Measurements from ENCODE around the gene SLC44A1. TPM values are rescaled to one million over a fixed set of nuclear protein-coding genes. Genes with fewer than 3 reads are reported as not detected.
"Not testable (repeated sequence)": the region's sequence is repeated elsewhere in the genome, so short reads cannot be mapped to it uniquely, and the experiment has no call there.

The SLC44A1 gene
- total and polyA plus RNA-seq, 2 donors = 11.6 to 13.8 TPM

- Histone ChIP-seq H3K4me1 (ENCODE audit: control insufficient read depth in 2 of 2, insufficient read depth in 2 of 2, low read length in 2 of 2) (peaks cover 0 to 18% of the 10 kb centered on the region in 2 donors), H3K27ac (ENCODE audit: low read depth in 1 of 2, low read length in 1 of 2) (peak overlapping the region in 1 of 2 donors; percentile 2), H3K4me3 (ENCODE audit: low read length in 2 of 2) (no peak overlapping the region), H3K27me3 (ENCODE audit: control insufficient read depth in 2 of 2, insufficient read depth in 1 of 2, low read length in 1 of 2) (no peaks in the 10 kb centered on the region), H3K9me3 (ENCODE audit: control insufficient read depth in 2 of 2, insufficient read depth in 1 of 2, low read length in 1 of 2) (no peaks in the 10 kb centered on the region), H3K36me3 (ENCODE audit: control insufficient read depth in 2 of 2, insufficient read depth in 2 of 2, low read length in 1 of 2) (no peaks in the 10 kb centered on the region)
- DNase-seq (ENCODE audit: low read depth in 6 of 9, low spot score in 9 of 9) = no peak
- WGBS = 96% methylated on average over 2 of the region's 2 CpGs
Measured at GRCh38 chr9:105257809-105258208, 13.4 kb downstream of the SLC44A1 start.

- DNase-seq (ENCODE audit: low read depth in 6 of 9, low spot score in 9 of 9) = no peak
- no peak overlapping the region for H3K27ac ChIP-seq (ENCODE audit: low read depth in 1 of 2, low read length in 1 of 2)
Measured at GRCh38 chr9:105258225-105258737, 13.8 kb downstream of the SLC44A1 start.

DNA sequence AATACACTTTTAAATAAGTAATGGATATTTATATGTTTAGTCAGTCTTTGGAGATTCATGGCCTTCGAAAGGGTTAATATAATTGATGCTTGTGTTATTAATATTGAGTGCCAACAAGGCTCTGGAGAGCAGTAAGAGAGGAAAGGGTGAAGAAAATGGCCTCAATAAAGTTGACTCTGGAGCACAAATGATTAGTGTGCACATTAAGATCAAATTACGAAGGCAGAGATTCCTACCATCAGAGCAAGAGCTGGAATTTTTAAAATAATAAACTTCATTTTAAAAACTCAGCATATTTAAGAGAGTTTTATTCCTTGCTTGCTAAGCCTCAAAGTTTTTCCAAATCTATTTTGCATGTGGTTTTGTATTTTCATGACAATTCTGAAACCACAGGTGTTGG, 14.8 kb downstream of the SLC44A1 start:
- peaks cover 0 to 18% of the 10 kb centered on the region in 2 donors for H3K4me1 ChIP-seq (ENCODE audit: control insufficient read depth in 2 of 2, insufficient read depth in 2 of 2, low read length in 2 of 2)
- no peaks in the 10 kb centered on the region for H3K27me3 ChIP-seq (ENCODE audit: control insufficient read depth in 2 of 2, insufficient read depth in 1 of 2, low read length in 1 of 2)
- no peak overlapping the region for H3K4me3 ChIP-seq (ENCODE audit: low read length in 2 of 2)
- no peaks in the 10 kb centered on the region for H3K9me3 ChIP-seq (ENCODE audit: control insufficient read depth in 2 of 2, insufficient read depth in 1 of 2, low read length in 1 of 2)
- 68% methylated on average over 2 of the region's 2 CpGs for WGBS
- no peak overlapping the region for H3K27ac ChIP-seq (ENCODE audit: low read depth in 1 of 2, low read length in 1 of 2)
- H3K36me3 ChIP-seq (ENCODE audit: control insufficient read depth in 2 of 2, insufficient read depth in 2 of 2, low read length in 1 of 2) = no peaks in the 10 kb centered on the region
- DNase-seq (ENCODE audit: low read depth in 6 of 9, low spot score in 9 of 9) = no peak

More at GRCh38 chr9:105258225-105258737, 13.8 kb downstream of the SLC44A1 start:
- Histone ChIP-seq H3K36me3 (ENCODE audit: control insufficient read depth in 2 of 2, insufficient read depth in 2 of 2, low read length in 1 of 2) (no peaks in the 10 kb centered on the region), H3K9me3 (ENCODE audit: control insufficient read depth in 2 of 2, insufficient read depth in 1 of 2, low read length in 1 of 2) (no peaks in the 10 kb centered on the region), H3K4me1 (ENCODE audit: control insufficient read depth in 2 of 2, insufficient read depth in 2 of 2, low read length in 2 of 2) (peaks cover 0 to 18% of the 10 kb centered on the region in 2 donors), H3K4me3 (ENCODE audit: low read length in 2 of 2) (no peak overlapping the region), H3K27me3 (ENCODE audit: control insufficient read depth in 2 of 2, insufficient read depth in 1 of 2, low read length in 1 of 2) (no peaks in the 10 kb centered on the region)
- WGBS = 93% methylated on average over 3 of the region's 3 CpGs

- H3K36me3 ChIP-seq (ENCODE audit: control insufficient read depth in 2 of 2, insufficient read depth in 2 of 2, low read length in 1 of 2) = no peaks in the 10 kb centered on the region
- H3K4me1 ChIP-seq (ENCODE audit: control insufficient read depth in 2 of 2, insufficient read depth in 2 of 2, low read length in 2 of 2) = peaks cover 0 to 18% of the 10 kb centered on the region in 2 donors
- no peak overlapping the region for H3K27ac ChIP-seq (ENCODE audit: low read depth in 1 of 2, low read length in 1 of 2)
- H3K4me3 ChIP-seq (ENCODE audit: low read length in 2 of 2) = no peak overlapping the region
- no peak for DNase-seq (ENCODE audit: low read depth in 6 of 9, low spot score in 9 of 9)
- H3K9me3 ChIP-seq (ENCODE audit: control insufficient read depth in 2 of 2, insufficient read depth in 1 of 2, low read length in 1 of 2) = no peaks in the 10 kb centered on the region
- H3K27me3 ChIP-seq (ENCODE audit: control insufficient read depth in 2 of 2, insufficient read depth in 1 of 2, low read length in 1 of 2) = no peaks in the 10 kb centered on the region
Measured at GRCh38 chr9:105259731-105260612, 15.5 kb downstream of the SLC44A1 start.

DNA sequence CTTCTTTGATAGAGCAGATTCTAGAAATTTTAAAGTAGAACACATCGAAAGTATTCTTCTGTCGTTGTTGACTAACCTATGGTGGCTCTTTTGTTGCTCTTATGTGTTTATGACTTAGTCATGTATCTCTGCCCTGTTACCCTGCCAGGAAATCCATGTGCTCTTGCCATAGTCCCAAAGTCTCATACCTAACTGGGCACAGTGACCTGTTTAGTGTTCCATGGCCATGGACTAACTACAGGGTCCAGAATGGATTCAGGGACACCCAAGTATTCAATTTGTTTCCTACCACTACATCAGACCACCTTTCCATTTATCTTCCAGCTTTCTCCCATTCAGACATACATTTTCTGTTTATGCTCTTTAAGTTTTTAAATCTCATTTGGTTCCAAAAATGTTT, 18.0 kb downstream of the SLC44A1 start:
- Histone ChIP-seq H3K9me3 (ENCODE audit: control insufficient read depth in 2 of 2, insufficient read depth in 1 of 2, low read length in 1 of 2) (no peaks in the 10 kb centered on the region), H3K27me3 (ENCODE audit: control insufficient read depth in 2 of 2, insufficient read depth in 1 of 2, low read length in 1 of 2) (no peaks in the 10 kb centered on the region), H3K4me3 (ENCODE audit: low read length in 2 of 2) (no peak overlapping the region), H3K4me1 (ENCODE audit: control insufficient read depth in 2 of 2, insufficient read depth in 2 of 2, low read length in 2 of 2) (peaks cover 0 to 16% of the 10 kb centered on the region in 2 donors), H3K36me3 (ENCODE audit: control insufficient read depth in 2 of 2, insufficient read depth in 2 of 2, low read length in 1 of 2) (no peaks in the 10 kb centered on the region), H3K27ac (ENCODE audit: low read depth in 1 of 2, low read length in 1 of 2) (no peak overlapping the region)
- no peak for DNase-seq (ENCODE audit: low read depth in 6 of 9, low spot score in 9 of 9)
- WGBS = 98% methylated on average over 2 of the region's 2 CpGs

DNA sequence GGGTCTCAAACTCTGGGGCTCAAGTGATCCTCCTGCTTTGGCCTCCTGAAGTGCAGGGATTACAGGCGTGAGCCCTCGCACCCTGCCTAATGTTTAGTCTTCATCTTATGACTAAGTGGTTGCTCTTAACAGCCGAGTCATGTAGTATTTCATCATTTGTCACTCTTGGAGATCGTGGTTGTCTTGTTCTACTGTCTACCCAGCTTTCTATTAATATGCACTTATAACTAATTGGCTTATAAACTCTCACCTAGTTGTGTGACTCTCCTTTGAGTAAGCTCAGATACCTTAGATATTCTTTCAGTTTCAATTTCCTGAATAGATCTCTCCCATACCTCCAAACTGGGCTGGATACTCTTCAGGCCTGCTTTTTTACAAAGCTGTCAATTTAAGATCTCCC, 19.9 kb downstream of the SLC44A1 start:
- H3K27ac ChIP-seq (ENCODE audit: low read depth in 1 of 2, low read length in 1 of 2) = no peak overlapping the region
- DNase-seq (ENCODE audit: low read depth in 6 of 9, low spot score in 9 of 9) = no peak
- no peak overlapping the region for H3K4me3 ChIP-seq (ENCODE audit: low read length in 2 of 2)
- no peaks in the 10 kb centered on the region for H3K27me3 ChIP-seq (ENCODE audit: control insufficient read depth in 2 of 2, insufficient read depth in 1 of 2, low read length in 1 of 2)
- WGBS = 82% methylated on average over 4 of the region's 4 CpGs
- H3K4me1 ChIP-seq (ENCODE audit: control insufficient read depth in 2 of 2, insufficient read depth in 2 of 2, low read length in 2 of 2) = peaks cover 0 to 5% of the 10 kb centered on the region in 2 donors
- no peaks in the 10 kb centered on the region for H3K9me3 ChIP-seq (ENCODE audit: control insufficient read depth in 2 of 2, insufficient read depth in 1 of 2, low read length in 1 of 2)
- no peaks in the 10 kb centered on the region for H3K36me3 ChIP-seq (ENCODE audit: control insufficient read depth in 2 of 2, insufficient read depth in 2 of 2, low read length in 1 of 2)

GRCh38 chr9:105268254-105268653, 23.8 kb downstream of the SLC44A1 start:
- H3K27ac ChIP-seq (ENCODE audit: low read depth in 1 of 2, low read length in 1 of 2); H3K9me3 ChIP-seq (ENCODE audit: control insufficient read depth in 2 of 2, insufficient read depth in 1 of 2, low read length in 1 of 2); H3K36me3 ChIP-seq (ENCODE audit: control insufficient read depth in 2 of 2, insufficient read depth in 2 of 2, low read length in 1 of 2); H3K4me3 ChIP-seq (ENCODE audit: low read length in 2 of 2); DNase-seq (ENCODE audit: low read depth in 6 of 9, low spot score in 9 of 9); H3K27me3 ChIP-seq (ENCODE audit: control insufficient read depth in 2 of 2, insufficient read depth in 1 of 2, low read length in 1 of 2): not testable (repeated sequence)
- peaks cover 11 to 18% of the 10 kb centered on the region in 2 donors for H3K4me1 ChIP-seq (ENCODE audit: control insufficient read depth in 2 of 2, insufficient read depth in 2 of 2, low read length in 2 of 2)
- WGBS = 98% methylated on average over 10 of the region's 10 CpGs

DNA sequence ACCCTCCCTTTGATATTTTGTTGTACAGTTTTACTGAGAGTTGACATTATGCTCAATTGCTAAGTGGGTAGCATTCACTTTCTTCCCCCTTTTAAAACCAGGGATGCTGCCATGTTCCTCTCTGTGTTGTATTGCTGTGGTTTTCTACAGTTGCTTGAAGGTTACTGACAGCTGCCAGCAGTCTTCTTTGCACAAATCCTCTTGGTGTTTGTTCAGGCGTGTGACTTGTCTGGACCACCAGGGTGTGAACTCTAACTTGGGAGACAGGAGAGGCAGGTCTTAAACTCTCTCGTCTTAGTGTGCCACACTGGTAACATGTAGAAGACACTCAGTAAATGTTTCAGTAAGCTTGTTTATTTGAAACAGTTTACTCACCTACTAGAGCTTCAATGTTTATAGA, 25.1 kb downstream of the SLC44A1 start:
- H3K36me3 ChIP-seq (ENCODE audit: control insufficient read depth in 2 of 2, insufficient read depth in 2 of 2, low read length in 1 of 2) = no peaks in the 10 kb centered on the region
- H3K4me3 ChIP-seq (ENCODE audit: low read length in 2 of 2) = no peak overlapping the region
- peak in 2 of 9 donors; percentile 13 to 37 for DNase-seq (ENCODE audit: low read depth in 6 of 9, low spot score in 9 of 9)
- WGBS = 54% methylated on average over 2 of the region's 2 CpGs
- H3K4me1 ChIP-seq (ENCODE audit: control insufficient read depth in 2 of 2, insufficient read depth in 2 of 2, low read length in 2 of 2) = peaks cover 11 to 18% of the 10 kb centered on the region in 2 donors
- H3K27me3 ChIP-seq (ENCODE audit: control insufficient read depth in 2 of 2, insufficient read depth in 1 of 2, low read length in 1 of 2) = no peaks in the 10 kb centered on the region
- no peaks in the 10 kb centered on the region for H3K9me3 ChIP-seq (ENCODE audit: control insufficient read depth in 2 of 2, insufficient read depth in 1 of 2, low read length in 1 of 2)
- peak overlapping the region in 1 of 2 donors; percentile 14 for H3K27ac ChIP-seq (ENCODE audit: low read depth in 1 of 2, low read length in 1 of 2)

DNA sequence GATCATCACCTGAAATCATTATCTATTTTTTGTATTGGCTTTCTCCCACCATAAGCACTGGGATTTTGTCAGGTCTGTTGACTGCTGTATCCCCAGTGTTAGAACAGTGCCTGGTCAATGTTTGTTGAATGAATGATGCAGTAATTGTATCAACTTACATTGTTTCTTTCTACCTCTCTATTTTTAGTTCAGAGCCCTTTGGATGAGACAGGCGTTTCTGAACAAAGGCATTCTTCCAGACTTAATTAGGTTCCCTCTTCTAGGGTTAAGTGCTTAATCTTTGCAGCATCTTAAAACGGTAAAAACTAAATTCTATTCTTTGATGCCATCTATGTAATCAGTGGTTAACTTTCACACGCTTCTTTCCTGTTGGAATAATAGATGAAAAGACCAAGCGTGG, 26.3 kb downstream of the SLC44A1 start:
- Histone ChIP-seq H3K9me3 (ENCODE audit: control insufficient read depth in 2 of 2, insufficient read depth in 1 of 2, low read length in 1 of 2) (no peaks in the 10 kb centered on the region), H3K36me3 (ENCODE audit: control insufficient read depth in 2 of 2, insufficient read depth in 2 of 2, low read length in 1 of 2) (no peaks in the 10 kb centered on the region), H3K27ac (ENCODE audit: low read depth in 1 of 2, low read length in 1 of 2) (no peak overlapping the region), H3K4me1 (ENCODE audit: control insufficient read depth in 2 of 2, insufficient read depth in 2 of 2, low read length in 2 of 2) (peaks cover 11 to 18% of the 10 kb centered on the region in 2 donors), H3K4me3 (ENCODE audit: low read length in 2 of 2) (no peak overlapping the region), H3K27me3 (ENCODE audit: control insufficient read depth in 2 of 2, insufficient read depth in 1 of 2, low read length in 1 of 2) (no peaks in the 10 kb centered on the region)
- WGBS = 51% methylated on average over 4 of the region's 4 CpGs
- DNase-seq (ENCODE audit: low read depth in 6 of 9, low spot score in 9 of 9) = no peak

Measured in thymus (tissue), 11 donors.